K562 (cell line): Measurements from ENCODE around the gene SIK3. TPM values are rescaled to one million over a fixed set of nuclear protein-coding genes. Genes with fewer than 3 reads are reported as not detected.

ENCODE experiments used
- ATAC-seq: fragments of 200-7000 bp; cut with Tn5 transposase; 3 replicates; pipeline ENCODE4 v1.9.1; 2020; ENCODE audit warnings: moderate library complexity
- BruUV-seq: library from RNA; stranded (reverse); fragments of 400-500 nt; replicated peaks from 2 replicates; lab custom pipeline; 2021; lab: Mats Ljungman, UMichigan
- CTCF ChIA-PET: fragments of 300-600 bp; formaldehyde crosslinking; extraction: SDS; loops from one replicate; lab custom pipeline; 2021; ENCODE audit warnings: low intra/inter-chr PET ratio; lab: Yijun Ruan, JAX
- POLR2A ChIA-PET: fragments of 300-600, 350-650 bp; sonication (Branson Sonifier 250); formaldehyde crosslinking; extraction: SDS; loops from one replicate; lab custom pipeline; 2021; ENCODE audit warnings: antibody characterized with exemption, inconsistent platforms; lab: Yijun Ruan, JAX
- DNase-seq, 4 experiments: peaks; one replicate each; pipeline versions ENCODE4 v3.0.0 to v3.0.0-alpha.2; 2011 to 2018; ENCODE audit warnings: low spot score in 3 of 4, mixed read lengths in 3 of 4; ENCODE audit errors: extremely low read depth in 1 of 4
- FAIRE-seq: peaks from 2 replicates; lab custom pipeline; 2011; peaks lifted over from hg19 to GRCh38; lab: Jason Lieb, UNC
- H2AFZ ChIP-seq: 2 replicates; pipeline ENCODE4 v1.6.0; 2011; ENCODE audit warnings: low read depth, low read length, control low read depth, inconsistent platforms
- H3K27ac ChIP-seq: fragments of 200-600 bp; 3 replicates; pipeline ENCODE4 v1.8.0; 2011; ENCODE audit warnings: low read depth, mild to moderate bottlenecking, control low read depth, inconsistent platforms, low read length, moderate library complexity, mixed read lengths; ENCODE audit errors: extremely low read depth
- H3K27me3 ChIP-seq, 2 experiments: fragments of 300-600 bp in 1 of 2; 2 replicates in 1 of 2; 3 replicates in 1 of 2; pipeline versions ENCODE4 v1.6.0 to v1.8.0; 2011; ENCODE audit warnings: inconsistent platforms in 2 of 2, low read length in 2 of 2, mild to moderate bottlenecking in 1 of 2, mixed read lengths in 1 of 2, moderate library complexity in 1 of 2; ENCODE audit not compliant: control insufficient read depth in 2 of 2, insufficient read depth in 2 of 2
- H3K36me3 ChIP-seq: fragments of 300-600 bp; 3 replicates; pipeline ENCODE4 v1.8.0; 2011; ENCODE audit warnings: mild to moderate bottlenecking, low read length, inconsistent platforms; ENCODE audit not compliant: control insufficient read depth, insufficient read depth
- H3K4me1 ChIP-seq, 2 experiments: fragments of 200-600 bp in 1 of 2; replicated peaks in 1 of 2; 2 replicates in 1 of 2; 3 replicates in 1 of 2; pipeline versions ENCODE4 v1.5.1 to v1.8.0; 2011; ENCODE audit warnings: inconsistent platforms in 2 of 2, low read length in 2 of 2, mild to moderate bottlenecking in 1 of 2, mixed read lengths in 1 of 2, moderate library complexity in 1 of 2; ENCODE audit not compliant: control insufficient read depth in 2 of 2, insufficient read depth in 2 of 2
- H3K4me2 ChIP-seq: 2 replicates; pipeline ENCODE4 v1.6.1; 2011; ENCODE audit warnings: low read length, control low read depth, inconsistent platforms, mixed read lengths; ENCODE audit not compliant: insufficient read depth
- H3K4me3 ChIP-seq: fragments of 200-600 bp; sonication (generic), shearing (Covaris generic); 2 replicates; pipeline ENCODE4 v1.5.1; 2016; ENCODE audit warnings: control low read depth, inconsistent platforms
- H3K79me2 ChIP-seq: fragments of 200-600 bp; 3 replicates; pipeline ENCODE4 v1.8.0; 2011; ENCODE audit warnings: low read length, inconsistent platforms; ENCODE audit not compliant: control insufficient read depth, insufficient read depth
- H3K9ac ChIP-seq, 2 experiments: 2 replicates each; pipeline versions ENCODE4 v1.6.0 to v1.6.1; 2011; ENCODE audit warnings: low read depth in 2 of 2, low read length in 2 of 2, control low read depth in 1 of 2, inconsistent platforms in 1 of 2, mild to moderate bottlenecking in 1 of 2, mixed read lengths in 1 of 2; ENCODE audit not compliant: insufficient read depth in 1 of 2
- H3K9me1 ChIP-seq: one replicate; pipeline ENCODE4 v1.6.0; 2011; ENCODE audit warnings: inconsistent platforms, mild to moderate bottlenecking, low read length, moderate library complexity; ENCODE audit not compliant: control insufficient read depth, insufficient read depth
- H3K9me3 ChIP-seq: replicated peaks from 2 replicates; pipeline ENCODE4 v1.5.1; 2011; ENCODE audit warnings: low read depth, low read length, inconsistent platforms; ENCODE audit not compliant: control insufficient read depth, insufficient read depth
- H4K20me1 ChIP-seq: replicated peaks from 2 replicates; pipeline ENCODE4 v1.6.1; 2011; ENCODE audit warnings: low read length, inconsistent platforms, mixed read lengths; ENCODE audit not compliant: control insufficient read depth, insufficient read depth
- ARHGAP35 ChIP-seq: fragments of 450-650 bp; IDR thresholded peaks from 2 replicates; pipeline ENCODE4 v1.6.1; 2018; ENCODE audit not compliant: partially characterized antibody
- CTCF ChIP-seq, 3 experiments: IDR thresholded peaks in 2 of 3; conservative IDR thresholded peaks in 1 of 3; 2 replicates each; pipeline ENCODE4 v1.5.1; 2011 to 2012; ENCODE audit warnings: low read length in 3 of 3, mild to moderate bottlenecking in 3 of 3, control low read depth in 2 of 3, improper control_type of control experiment in 1 of 3, inconsistent platforms in 1 of 3, low read depth in 1 of 3, mixed read lengths in 1 of 3, moderate library complexity in 1 of 3; ENCODE audit not compliant: insufficient read depth in 2 of 3
- ESRRB ChIP-seq: fragments of 250-450 bp; sonication (Bioruptor Pico); IDR thresholded peaks from 2 replicates; pipeline ENCODE4 v1.5.0; 2020; ENCODE audit warnings: mild to moderate bottlenecking, moderate library complexity, borderline replicate concordance
- KDM1A ChIP-seq, 2 experiments: fragments of 450-650 bp; IDR thresholded peaks; 2 replicates each; pipeline ENCODE4 v1.6.1; 2016; ENCODE audit warnings: mild to moderate bottlenecking in 2 of 2
- KHSRP ChIP-seq: fragments of 450-650 bp; IDR thresholded peaks from 2 replicates; pipeline ENCODE4 v1.6.1; 2017
- MEIS2 ChIP-seq: fragments of 450-650 bp; IDR thresholded peaks from 2 replicates; pipeline ENCODE4 v1.6.1; 2014; ENCODE audit warnings: mild to moderate bottlenecking; ENCODE audit not compliant: partially characterized antibody
- OTX1 ChIP-seq: fragments of 450-650 bp; formaldehyde crosslinking; IDR thresholded peaks from 2 replicates; pipeline ENCODE4 v1.4.0; 2022; ENCODE audit warnings: mild to moderate bottlenecking
- SMAD2 ChIP-seq: fragments of 150-350 bp; IDR thresholded peaks from 2 replicates; pipeline ENCODE4 v1.6.1; 2014; ENCODE audit warnings: low read depth, mild to moderate bottlenecking, low read length
- SMARCB1 ChIP-seq: IDR thresholded peaks from 2 replicates; pipeline ENCODE4 v1.6.1; 2011; ENCODE audit warnings: improper control_type of control experiment, low read depth; ENCODE audit not compliant: insufficient read length
- STAT5B ChIP-seq: fragments of 250-450 bp; sonication (Bioruptor Pico); IDR thresholded peaks from 2 replicates; pipeline ENCODE4 v1.8.0; 2021; ENCODE audit warnings: mild to moderate bottlenecking, inconsistent platforms
- ZC3H4 ChIP-seq: sonication (generic); formaldehyde crosslinking; IDR thresholded peaks from 2 replicates; pipeline ENCODE4 v1.9.0; 2021; ENCODE audit warnings: missing genetic modification reagents, borderline replicate concordance
- ZKSCAN3 ChIP-seq: fragments of 250-450 bp; sonication (Bioruptor Pico); IDR thresholded peaks from 2 replicates; pipeline ENCODE4 v1.4.0; 2020
- ZNF232 ChIP-seq: sonication (generic); formaldehyde crosslinking; IDR thresholded peaks from 2 replicates; pipeline ENCODE4 v1.8.0; 2022; ENCODE audit warnings: mild to moderate bottlenecking, missing genetic modification reagents
- ZNF431 ChIP-seq: sonication (generic); formaldehyde crosslinking; IDR thresholded peaks from 2 replicates; pipeline ENCODE4 v1.8.0; 2022; ENCODE audit warnings: mild to moderate bottlenecking, missing genetic modification reagents
- ZNF778 ChIP-seq: fragments of 450-650 bp; formaldehyde crosslinking; IDR thresholded peaks from 2 replicates; pipeline ENCODE4 v1.4.0; 2020; ENCODE audit warnings: mild to moderate bottlenecking, moderate library complexity
- in situ Hi-C: fragments of 300-500 bp; cut with MboI; formaldehyde crosslinking; loops from 4 replicates; pipeline ENCODE4 v1.15.0; 2018; ENCODE audit warnings: inconsistent platforms, mixed read lengths
- intact Hi-C: fragments of 100-400 bp; cut with micrococcal nuclease; formaldehyde crosslinking; loops from 2 replicates; pipeline ENCODE4 v1.14.2; 2022
- polyA plus RNA-seq, 8 experiments: library from polyadenylated mRNA; depleted of rRNA in 4 of 8; stranded (reverse) in 5 of 8; unstranded in 3 of 8; fragments of >200 nt; fragmentation: Nextera tagmentation in 2 of 8; fragmentation: Illumina TruSeq in 1 of 8; extraction: Ambion mirVana in 2 of 8; extraction: Trizol in 1 of 8; gene quantifications; 2 replicates each; pipeline versions ENCODE4 v1.2.1 to v1.2.3, GENCODE V29; 2011 to 2014; ENCODE audit warnings: inconsistent platforms in 1 of 8, missing spikeins in 1 of 8
- total RNA-seq, 7 experiments: library from RNA; depleted of rRNA in 6 of 7; stranded (reverse); fragments of >200 nt in 6 of 7; fragmentation: Illumina TruSeq in 2 of 7; extraction: Trizol in 2 of 7; gene quantifications; 2 replicates each; pipeline versions ENCODE4 v1.2.1 to v1.2.3, GENCODE V29; 2011 to 2021; ENCODE audit warnings: low replicate concordance in 1 of 7
- TF ChIP-seq, protein P1 (sequence below): fragments of 250-450 bp; sonication (Bioruptor Pico); IDR thresholded peaks from 2 replicates; pipeline ENCODE4 v1.8.0; 2022; ENCODE audit warnings: moderate library complexity, mild to moderate bottlenecking, inconsistent platforms
- TF ChIP-seq, protein P2 (sequence below), 3 experiments: fragments of 200-800 bp in 1 of 3; fragments of 250-450 bp in 1 of 3; fragments of 450-650 bp in 1 of 3; sonication (Bioruptor Pico) in 1 of 3; sonication (Bioruptor generic) in 1 of 3; formaldehyde crosslinking in 1 of 3; IDR thresholded peaks; 2 replicates each; pipeline versions ENCODE4 v1.6.1 to v1.8.0; 2016 to 2022; ENCODE audit warnings: mild to moderate bottlenecking in 2 of 3, missing genetic modification characterization in 2 of 3, missing compliant biosample characterization in 1 of 3, moderate library complexity in 1 of 3

The SIK3 gene
- total and polyA plus RNA-seq, 9 of the 15 experiments (the other 6 are each of a cell fraction or from before 2014, with no cell fraction given) = 1.6 to 21.6 (median 8.0) TPM

GRCh38 chr11:116913000-116913399, 185.2 kb downstream of the SIK3 start:
- Histone ChIP-seq H3K9ac (no peak overlapping the region), H3K9me3 (no peaks in the 10 kb centered on the region), H3K9me1 (no peaks in the 10 kb centered on the region), H3K27ac (no peak overlapping the region), H3K79me2 (no peaks in the 10 kb centered on the region), H2AFZ (no peak overlapping the region), H3K4me2 (no peak overlapping the region), H3K36me3 (no peaks in the 10 kb centered on the region; the same call in 2 of the 3 replicates), H4K20me1 (no peaks in the 10 kb centered on the region), H3K4me1 (no peaks in the 10 kb centered on the region), H3K4me3 (no peak overlapping the region), H3K27me3 (no peaks in the 10 kb centered on the region)
- ChIA-PET CTCF (no interaction called here), POLR2A (no interaction called here)
- BruUV-seq = no TSS peak
- DNase-seq = no peak
- no peak for ATAC-seq
- in situ Hi-C loops = no loop called here
- intact Hi-C loops = no loop called here
- TF ChIP-seq ZNF778 (no peak), STAT5B (no peak), ZNF431 (CRISPR knock-in tag) (no peak), OTX1 (CRISPR knock-in tag) (no peak), ZNF232 (CRISPR knock-in tag) (no peak), ZC3H4 (CRISPR knock-in tag) (no peak), CTCF (IDR thresholded peaks at IDR 0.05 in 2 of 3, conservative IDR thresholded peaks at IDR 0.05 in 1 of 3; ENCODE audit: insufficient read depth in 2 of 3, low read depth in 1 of 3, low read length in 3 of 3) (no peak), ESRRB (no peak), SMAD2 (no peak), KDM1A (IDR thresholded peaks at IDR 0.05) (no peak), KHSRP (no peak), SMARCB1 (no peak), MEIS2 (no peak), ZKSCAN3 (CRISPR knock-in tag) (no peak), ARHGAP35 (no peak)
- TF ChIP-seq, protein P1, sequence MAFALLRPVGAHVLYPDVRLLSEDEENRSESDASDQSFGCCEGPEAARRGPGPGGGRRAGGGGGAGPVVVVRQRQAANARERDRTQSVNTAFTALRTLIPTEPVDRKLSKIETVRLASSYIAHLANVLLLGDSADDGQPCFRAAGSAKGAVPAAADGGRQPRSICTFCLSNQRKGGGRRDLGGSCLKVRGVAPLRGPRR = no peak
- TF ChIP-seq, protein P2, sequence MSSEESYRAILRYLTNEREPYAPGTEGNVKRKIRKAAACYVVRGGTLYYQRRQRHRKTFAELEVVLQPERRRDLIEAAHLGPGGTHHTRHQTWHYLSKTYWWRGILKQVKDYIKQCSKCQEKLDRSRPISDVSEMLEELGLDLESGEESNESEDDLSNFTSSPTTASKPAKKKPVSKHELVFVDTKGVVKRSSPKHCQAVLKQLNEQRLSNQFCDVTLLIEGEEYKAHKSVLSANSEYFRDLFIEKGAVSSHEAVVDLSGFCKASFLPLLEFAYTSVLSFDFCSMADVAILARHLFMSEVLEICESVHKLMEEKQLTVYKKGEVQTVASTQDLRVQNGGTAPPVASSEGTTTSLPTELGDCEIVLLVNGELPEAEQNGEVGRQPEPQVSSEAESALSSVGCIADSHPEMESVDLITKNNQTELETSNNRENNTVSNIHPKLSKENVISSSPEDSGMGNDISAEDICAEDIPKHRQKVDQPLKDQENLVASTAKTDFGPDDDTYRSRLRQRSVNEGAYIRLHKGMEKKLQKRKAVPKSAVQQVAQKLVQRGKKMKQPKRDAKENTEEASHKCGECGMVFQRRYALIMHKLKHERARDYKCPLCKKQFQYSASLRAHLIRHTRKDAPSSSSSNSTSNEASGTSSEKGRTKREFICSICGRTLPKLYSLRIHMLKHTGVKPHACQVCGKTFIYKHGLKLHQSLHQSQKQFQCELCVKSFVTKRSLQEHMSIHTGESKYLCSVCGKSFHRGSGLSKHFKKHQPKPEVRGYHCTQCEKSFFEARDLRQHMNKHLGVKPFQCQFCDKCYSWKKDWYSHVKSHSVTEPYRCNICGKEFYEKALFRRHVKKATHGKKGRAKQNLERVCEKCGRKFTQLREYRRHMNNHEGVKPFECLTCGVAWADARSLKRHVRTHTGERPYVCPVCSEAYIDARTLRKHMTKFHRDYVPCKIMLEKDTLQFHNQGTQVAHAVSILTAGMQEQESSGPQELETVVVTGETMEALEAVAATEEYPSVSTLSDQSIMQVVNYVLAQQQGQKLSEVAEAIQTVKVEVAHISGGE (CRISPR knock-in tag; IDR thresholded peaks at IDR 0.05) = no peak
- FAIRE-seq = no peak
